ENCODE data around the gene CRYGN. TPM values are rescaled to one million over a fixed set of nuclear protein-coding genes. Genes with fewer than 3 reads are reported as not detected.

The CRYGN gene
- total RNA-seq, 2 experiments from 2014 or later, result 0.21 TPM; not detected in 1

DNA sequence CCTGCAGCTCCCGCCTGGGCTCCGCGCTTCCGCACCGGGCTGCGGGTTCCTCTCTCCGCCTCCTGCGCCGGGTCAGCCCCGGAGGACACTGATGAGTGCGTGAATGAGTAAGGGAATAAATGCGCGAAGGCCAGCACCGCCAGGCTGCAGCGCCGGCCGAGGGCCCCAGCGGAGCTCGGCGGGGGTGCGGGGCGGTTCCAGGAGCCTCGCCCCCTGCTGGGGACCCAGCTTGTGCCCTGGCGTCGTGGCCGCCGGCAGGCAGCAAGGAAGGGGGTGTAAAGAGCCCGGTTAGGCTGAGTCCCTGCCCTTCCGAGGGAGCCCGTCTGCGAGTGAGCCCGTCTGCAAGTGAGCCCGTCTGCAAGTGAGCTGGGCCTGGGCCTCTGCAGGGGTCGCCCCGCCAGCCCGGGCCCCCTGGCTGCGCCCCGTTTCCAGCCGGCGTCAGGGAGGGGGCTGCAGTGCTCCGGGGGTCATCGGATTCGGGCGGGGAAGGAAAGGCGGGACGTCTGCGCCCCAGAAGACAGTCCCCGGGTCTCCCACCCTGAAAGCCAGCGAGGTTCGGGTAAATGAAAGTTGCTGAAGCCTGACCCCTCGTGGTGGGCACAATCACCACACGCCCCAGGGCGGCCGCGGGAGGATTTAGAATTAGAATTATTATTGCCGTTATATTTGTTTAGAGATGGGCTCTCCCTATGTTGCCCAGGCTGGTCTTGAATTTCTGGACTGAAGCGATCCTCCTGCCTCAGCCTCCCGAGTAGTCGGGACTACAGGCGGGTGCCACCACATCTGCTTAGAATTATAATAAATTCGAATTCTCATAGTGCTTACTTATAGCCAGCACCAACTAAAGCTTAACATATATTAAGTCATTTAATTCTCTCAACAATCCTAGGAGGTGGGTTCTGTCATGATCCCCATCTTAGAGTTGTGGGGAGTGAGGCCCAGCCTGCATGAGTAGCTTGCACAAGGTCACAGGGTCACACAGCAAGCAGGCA is 8.6 kb upstream of the CRYGN start:
- peak; percentile 82 for DNase-seq
- Mint-ChIP-seq H3K27me3 (peaks cover 2% of the 10 kb centered on the region), H3K4me1 (ENCODE audit: low read depth) (peaks cover 4% of the 10 kb centered on the region), H3K27ac (no peak overlapping the region), H3K9me3 (no peaks in the 10 kb centered on the region), H3K4me3 (peak overlapping the region; percentile 65), H3K36me3 (no peaks in the 10 kb centered on the region)
- intact Hi-C loops (cut with micrococcal nuclease), result loop anchor here (1.0 to 5.0 kb wide), 4 partner anchors 34 to 133 kb away; no protein-coding TSS in a partner anchor
- ChIA-PET CTCF (interaction anchor here (0.6 to 14.5 kb wide), 51 partner anchors 8 to 334 kb away, joined by 3 to 384 read pairs (median 4); partner anchors contain the start of genes CRYGN, NUB1 and WDR86), POLR2A (interaction anchor here (1.8 kb wide), 1 partner anchor 49 kb away, joined by 3 read pairs; no protein-coding TSS in a partner anchor)

DNA sequence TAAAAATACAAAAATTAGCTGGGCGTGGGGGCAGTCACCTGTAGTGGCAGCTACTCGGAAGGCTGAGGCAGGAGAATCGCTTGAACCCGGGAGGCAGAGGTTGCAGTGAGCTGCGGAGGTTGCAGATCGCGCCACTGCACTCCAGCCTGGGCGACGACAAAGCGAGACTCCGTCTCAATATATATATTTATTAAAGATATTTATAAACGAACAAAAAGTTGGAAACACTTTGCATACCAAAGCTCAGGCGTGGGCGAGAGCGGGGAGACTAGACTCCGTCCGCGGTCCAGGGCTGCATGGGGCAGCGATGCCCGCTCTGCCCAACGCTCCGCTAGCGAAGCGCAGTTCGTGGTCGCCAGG is 7.9 kb upstream of the CRYGN start:
- ChIA-PET POLR2A (interaction anchor here (1.8 kb wide), 1 partner anchor 49 kb away, joined by 3 read pairs; no protein-coding TSS in a partner anchor), CTCF (interaction anchor here (0.6 to 14.5 kb wide), 38 partner anchors 8 to 333 kb away, joined by 3 to 384 read pairs (median 5); partner anchors contain the start of genes CRYGN, NUB1 and WDR86)
- Mint-ChIP-seq H3K4me3 (peak overlapping the region; percentile 54), H3K27me3 (peaks cover 2% of the 10 kb centered on the region), H3K4me1 (ENCODE audit: low read depth) (peaks cover 7% of the 10 kb centered on the region), H3K36me3 (no peaks in the 10 kb centered on the region), H3K9me3 (no peaks in the 10 kb centered on the region), H3K27ac (no peak overlapping the region)
- no peak for DNase-seq
- intact Hi-C loops (cut with micrococcal nuclease), result loop anchor here (1.0 to 5.0 kb wide), 4 partner anchors 33 to 133 kb away; no protein-coding TSS in a partner anchor

DNA sequence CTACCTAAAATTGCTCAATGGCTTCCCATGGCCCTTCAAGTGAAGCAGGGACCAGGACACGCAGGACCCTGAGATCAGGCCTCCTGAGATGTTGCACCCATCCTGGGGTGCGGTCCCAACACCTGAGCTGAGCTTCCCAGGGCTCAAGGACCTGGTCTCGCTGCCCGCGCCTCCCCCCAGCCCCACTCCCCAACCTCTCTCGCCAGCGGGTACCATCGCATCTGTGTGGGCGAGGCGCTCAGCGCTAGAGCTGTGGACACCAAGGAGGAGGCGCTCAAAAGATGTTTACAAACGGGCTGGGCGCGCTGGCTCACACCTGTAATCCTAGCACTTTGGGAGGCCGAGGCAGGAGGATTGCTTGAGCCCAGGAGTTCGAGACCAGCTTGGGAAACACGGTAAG is 7.4 kb upstream of the CRYGN start:
- Mint-ChIP-seq H3K27ac (no peak overlapping the region), H3K9me3 (no peaks in the 10 kb centered on the region), H3K27me3 (peaks cover 2% of the 10 kb centered on the region), H3K4me1 (ENCODE audit: low read depth) (peaks cover 8% of the 10 kb centered on the region), H3K36me3 (no peaks in the 10 kb centered on the region), H3K4me3 (no peak overlapping the region)
- DNase-seq, result no peak
- intact Hi-C loops (cut with micrococcal nuclease), result loop anchor here (5.0 kb wide), 1 partner anchor 95 kb away; no protein-coding TSS in a partner anchor
- ChIA-PET POLR2A (no interaction called here), CTCF (interaction anchor here (0.8 to 14.5 kb wide), 12 partner anchors 12 to 311 kb away, joined by 3 to 384 read pairs (median 30); partner anchors contain the start of gene NUB1)

DNA sequence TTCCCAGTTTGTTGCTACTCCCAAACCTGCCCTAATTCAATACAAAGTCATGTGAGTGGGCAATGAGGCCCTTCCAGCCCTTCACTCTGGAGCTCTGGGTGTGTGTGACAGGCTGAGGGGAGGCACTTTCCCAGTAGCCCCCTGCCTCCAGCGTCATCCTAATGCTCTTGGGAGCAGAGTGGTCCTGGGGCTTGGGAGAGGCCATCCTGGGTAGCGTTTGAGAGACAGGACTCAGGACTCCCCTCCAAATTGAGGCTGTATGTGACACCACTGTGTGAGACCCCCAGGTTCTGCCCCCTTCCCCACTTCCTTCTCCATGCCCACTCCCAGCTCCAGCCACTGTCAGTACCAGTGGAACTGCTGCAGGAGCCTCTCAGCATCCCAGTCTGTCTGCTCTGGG is 6.5 kb upstream of the CRYGN start:
- CTCF ChIA-PET, result interaction anchor here (0.6 to 14.5 kb wide), 3 partner anchors 11 to 462 kb away, joined by 4 to 384 read pairs (median 4); no protein-coding TSS in a partner anchor
- intact Hi-C loops (cut with micrococcal nuclease), result loop anchor here (5.0 kb wide), 1 partner anchor 94 kb away; no protein-coding TSS in a partner anchor
- no peaks in the 10 kb centered on the region for H3K36me3 Mint-ChIP-seq
- no peak for DNase-seq
- no peaks in the 10 kb centered on the region for H3K9me3 Mint-ChIP-seq
- no peak overlapping the region for H3K27ac Mint-ChIP-seq
- no peak overlapping the region for H3K4me3 Mint-ChIP-seq
- peaks cover 2% of the 10 kb centered on the region for H3K27me3 Mint-ChIP-seq
- POLR2A ChIA-PET, result no interaction called here
- peaks cover 15% of the 10 kb centered on the region for H3K4me1 Mint-ChIP-seq (ENCODE audit: low read depth)

DNA sequence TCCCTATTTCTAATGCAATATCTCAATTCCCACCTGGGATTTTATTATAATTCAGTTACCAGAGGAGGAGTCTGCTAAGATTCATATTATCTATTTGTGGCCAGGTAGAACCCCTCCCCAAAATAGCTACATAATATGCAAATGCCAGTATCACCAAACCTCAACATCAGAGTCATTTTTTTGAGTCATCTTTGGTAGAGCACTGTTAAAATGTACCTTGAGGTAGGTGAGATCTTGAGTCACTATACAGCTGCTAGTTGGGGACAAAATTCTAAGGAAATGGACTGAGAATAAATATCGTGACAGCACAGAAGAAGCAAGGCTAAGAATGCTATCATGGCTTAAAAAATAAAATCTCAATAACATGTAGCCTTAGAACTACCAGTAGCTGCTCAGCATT is 4.7 kb upstream of the CRYGN start:
- Mint-ChIP-seq H3K9me3 (no peaks in the 10 kb centered on the region), H3K27me3 (peaks cover 2% of the 10 kb centered on the region), H3K36me3 (no peaks in the 10 kb centered on the region), H3K27ac (no peak overlapping the region), H3K4me1 (ENCODE audit: low read depth) (peaks cover 27% of the 10 kb centered on the region), H3K4me3 (no peak overlapping the region)
- intact Hi-C loops (cut with micrococcal nuclease), result loop anchor here (5.0 kb wide), 2 partner anchors 92 to 433 kb away; partner anchors contain the start of gene PRKAG2
- no peak for DNase-seq
- ChIA-PET POLR2A (no interaction called here), CTCF (interaction anchor here (0.9 to 14.5 kb wide), 2 partner anchors 76 to 93 kb away, joined by 3 to 384 read pairs; no protein-coding TSS in a partner anchor)

DNA sequence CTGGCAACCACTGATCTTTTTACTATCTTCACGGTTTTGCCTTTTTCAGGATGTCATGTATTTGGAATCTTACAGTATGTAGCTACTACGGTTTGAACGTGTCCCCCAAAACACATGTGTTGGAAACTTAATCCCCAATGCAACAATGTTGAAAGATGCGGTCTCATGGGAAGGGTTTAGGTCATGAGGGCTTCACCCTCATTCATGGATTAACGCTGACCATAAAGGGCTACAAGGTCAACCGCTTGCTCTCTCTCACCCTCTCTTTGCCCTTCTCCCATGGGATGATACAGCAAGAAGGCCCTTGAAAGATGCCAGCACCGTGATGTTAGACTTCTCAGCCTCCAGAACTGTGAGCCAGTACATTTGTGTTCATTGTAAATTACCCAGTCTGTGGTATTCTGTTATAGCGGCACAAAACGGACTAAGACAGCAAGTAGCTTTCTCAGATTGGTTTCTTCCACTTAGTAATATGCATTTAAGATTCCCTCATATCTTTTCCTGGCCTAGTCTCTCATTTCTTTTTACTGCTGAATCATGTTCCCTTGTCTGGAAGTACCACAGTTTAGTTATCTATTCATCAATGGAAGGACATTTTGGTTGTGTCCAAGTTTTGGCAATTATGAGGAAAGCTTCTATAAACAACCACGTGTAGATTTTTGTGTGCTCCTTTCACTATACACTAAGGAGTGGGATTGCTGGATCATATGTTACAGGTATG is 3.0 kb upstream of the CRYGN start:
- peaks cover 28% of the 10 kb centered on the region for H3K4me1 Mint-ChIP-seq (ENCODE audit: low read depth)

DNA sequence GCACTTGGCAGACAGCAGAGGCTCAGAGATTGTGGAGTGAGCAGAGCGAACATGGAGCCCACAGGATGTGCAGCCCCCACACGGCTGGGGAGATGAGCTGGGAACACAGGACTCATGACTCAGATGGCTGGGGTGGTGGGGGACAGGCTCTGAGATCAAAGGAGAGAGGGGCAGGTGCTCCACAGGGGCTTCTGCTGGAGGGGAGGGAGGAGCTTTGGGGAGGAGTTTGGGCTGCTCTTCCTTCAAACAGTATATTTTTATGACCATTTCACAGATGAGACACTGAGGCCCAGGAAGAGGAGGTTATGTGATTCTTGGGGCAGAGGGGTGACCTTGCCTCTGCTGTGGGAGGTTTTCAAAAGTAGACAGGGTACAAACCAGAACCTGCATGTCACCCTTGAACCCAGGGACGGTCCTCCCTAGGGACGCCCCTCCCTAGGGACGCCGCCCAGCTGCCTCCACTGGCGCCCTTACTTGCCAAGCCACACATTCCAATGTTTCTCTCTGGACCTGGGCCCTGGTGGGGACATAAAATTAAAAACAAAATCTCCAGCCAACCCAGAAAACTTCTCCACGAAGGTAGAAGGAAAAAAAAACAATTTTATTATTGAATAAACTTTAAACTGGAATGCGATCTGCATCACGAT is 981 bp upstream of the CRYGN start:
- Mint-ChIP-seq H3K4me1 (ENCODE audit: low read depth) (peaks cover 28% of the 10 kb centered on the region), H3K9me3 (no peaks in the 10 kb centered on the region), H3K27ac (no peak overlapping the region), H3K4me3 (no peak overlapping the region), H3K36me3 (no peaks in the 10 kb centered on the region), H3K27me3 (no peaks in the 10 kb centered on the region)
- ChIA-PET POLR2A (no interaction called here), CTCF (interaction anchor here (0.9 to 14.5 kb wide), 4 partner anchors 7 to 126 kb away, joined by 4 to 384 read pairs (median 8); no protein-coding TSS in a partner anchor)
- intact Hi-C loops (cut with micrococcal nuclease), result loop anchor here (1.0 to 5.0 kb wide), 2 partner anchors 27 to 436 kb away; partner anchors contain the start of gene PRKAG2
- DNase-seq, result no peak

More for the DNA sequence above, 3.0 kb upstream of the CRYGN start:
- ChIA-PET CTCF (interaction anchor here (1.7 to 14.5 kb wide), 2 partner anchors 74 to 128 kb away, joined by 6 to 384 read pairs; no protein-coding TSS in a partner anchor), POLR2A (no interaction called here)
- H3K9me3 Mint-ChIP-seq, result no peaks in the 10 kb centered on the region
- H3K27me3 Mint-ChIP-seq, result no peaks in the 10 kb centered on the region
- no peak overlapping the region for H3K4me3 Mint-ChIP-seq
- H3K27ac Mint-ChIP-seq, result no peak overlapping the region
- DNase-seq, result no peak
- H3K36me3 Mint-ChIP-seq, result no peaks in the 10 kb centered on the region
- intact Hi-C loops (cut with micrococcal nuclease), result loop anchor here (5.0 kb wide), 1 partner anchor 434 kb away; the partner anchor contains the start of gene PRKAG2

DNA sequence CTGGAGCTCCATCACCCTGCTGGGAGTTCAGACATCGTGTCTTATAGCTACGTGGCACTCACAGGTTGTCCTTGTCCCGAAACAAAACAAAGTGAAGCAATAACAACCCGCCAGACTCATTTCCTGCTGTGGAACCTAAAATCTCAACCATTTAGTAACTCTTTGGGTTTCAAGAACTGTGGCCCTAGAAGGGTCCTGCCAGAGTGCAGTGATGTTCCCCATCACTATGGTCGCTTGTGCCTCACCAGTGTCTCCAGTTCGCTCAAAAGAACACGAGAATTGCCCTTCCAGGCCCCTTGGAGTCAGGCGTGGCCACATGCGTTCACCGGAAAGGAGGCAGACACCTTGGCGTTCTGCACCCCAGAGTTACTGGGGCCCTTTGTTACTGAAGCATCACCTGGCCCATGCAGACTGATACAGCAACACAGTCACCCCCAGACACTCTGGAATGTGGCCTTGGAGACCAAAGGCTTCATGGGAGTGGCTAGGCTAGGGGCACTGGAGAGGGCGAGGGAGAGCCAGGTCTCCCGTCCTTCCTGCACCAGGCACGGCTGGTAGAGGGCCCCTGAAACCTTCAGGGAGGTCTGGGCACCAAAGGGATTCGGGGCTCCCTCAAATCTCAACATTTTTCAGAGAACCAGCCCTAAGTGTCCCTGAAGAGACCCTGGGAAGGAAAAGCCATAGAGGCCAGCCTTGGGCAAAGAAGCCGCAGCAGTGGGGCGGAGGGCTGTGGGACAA is 908 bp downstream of the CRYGN start:
- no peak overlapping the region for H3K27ac Mint-ChIP-seq
- no peak overlapping the region for H3K4me3 Mint-ChIP-seq
- POLR2A ChIA-PET, result no interaction called here
- H3K36me3 Mint-ChIP-seq, result no peaks in the 10 kb centered on the region
- no peak for DNase-seq
- H3K27me3 Mint-ChIP-seq, result no peaks in the 10 kb centered on the region
- no peaks in the 10 kb centered on the region for H3K9me3 Mint-ChIP-seq
- H3K4me1 Mint-ChIP-seq (ENCODE audit: low read depth), result peaks cover 28% of the 10 kb centered on the region
- intact Hi-C loops (cut with micrococcal nuclease), result no loop called here
- CTCF ChIA-PET, result interaction anchor here (1.0 to 7.8 kb wide), 2 partner anchors 10 to 124 kb away, joined by 3 to 43 read pairs; no protein-coding TSS in a partner anchor

DNA sequence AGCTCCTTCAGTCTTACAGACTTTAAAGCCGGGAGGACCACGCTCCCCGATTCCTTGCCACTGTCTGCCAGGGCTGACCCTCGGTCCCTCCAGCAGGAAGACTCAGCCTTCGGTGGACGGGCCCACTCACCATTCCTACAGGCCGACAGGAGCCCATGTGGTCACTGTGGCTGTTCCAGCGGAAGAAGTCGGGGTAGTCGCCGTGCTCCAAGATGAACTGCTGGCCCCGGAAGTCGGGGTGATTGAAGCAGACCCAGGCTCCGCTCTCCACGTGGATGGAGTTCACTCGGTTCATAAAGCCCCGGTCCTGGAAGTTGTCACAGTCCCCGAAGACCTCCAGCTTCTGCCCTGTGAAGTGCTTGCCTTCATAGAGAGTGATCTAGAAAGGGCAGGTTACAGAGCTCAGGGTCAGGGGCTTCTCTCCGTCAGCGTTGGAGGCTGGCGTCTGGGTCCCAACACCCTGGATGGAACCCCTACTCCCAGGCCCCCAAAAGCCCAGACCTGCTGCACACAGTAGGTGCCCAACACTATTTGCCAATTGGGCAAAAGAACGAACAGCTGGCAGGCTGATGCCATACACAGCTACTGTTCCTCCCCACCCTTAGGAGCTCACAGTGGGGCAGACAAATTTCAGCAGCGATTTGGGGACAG is 1.9 kb downstream of the CRYGN start:
- Mint-ChIP-seq H3K27ac (no peak overlapping the region), H3K36me3 (no peaks in the 10 kb centered on the region), H3K4me1 (ENCODE audit: low read depth) (peaks cover 31% of the 10 kb centered on the region), H3K9me3 (no peaks in the 10 kb centered on the region), H3K4me3 (no peak overlapping the region), H3K27me3 (no peaks in the 10 kb centered on the region)
- ChIA-PET POLR2A (no interaction called here), CTCF (interaction anchor here (7.8 kb wide), 1 partner anchor 11 kb away, joined by 43 read pairs; no protein-coding TSS in a partner anchor)
- intact Hi-C loops (cut with micrococcal nuclease), result no loop called here
- no peak for DNase-seq

DNA sequence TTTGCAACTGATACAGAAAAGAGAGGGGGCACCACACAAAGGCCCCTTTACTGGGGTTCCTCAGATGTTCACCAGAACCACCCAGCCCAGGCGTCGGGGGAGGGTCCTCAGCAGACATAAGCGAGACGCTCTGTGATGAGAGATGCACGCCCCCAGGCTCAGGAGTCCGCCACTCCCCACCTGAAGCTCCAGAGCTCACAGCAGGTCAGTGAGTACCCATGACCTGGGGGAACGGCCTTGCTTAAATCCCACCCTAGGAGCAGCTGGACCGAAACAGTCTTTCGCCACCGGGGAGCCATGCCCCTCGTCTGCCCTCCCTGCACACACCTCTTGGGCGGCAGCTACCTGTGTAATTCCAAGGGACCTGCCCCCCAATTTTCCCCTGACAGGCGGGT is 2.8 kb downstream of the CRYGN start:
- no peaks in the 10 kb centered on the region for H3K36me3 Mint-ChIP-seq
- no peak overlapping the region for H3K27ac Mint-ChIP-seq
- H3K4me1 Mint-ChIP-seq (ENCODE audit: low read depth), result peaks cover 34% of the 10 kb centered on the region
- POLR2A ChIA-PET, result no interaction called here
- H3K4me3 Mint-ChIP-seq, result no peak overlapping the region
- H3K9me3 Mint-ChIP-seq, result no peaks in the 10 kb centered on the region
- intact Hi-C loops (cut with micrococcal nuclease), result no loop called here
- DNase-seq, result no peak
- CTCF ChIA-PET, result interaction anchor here (7.8 kb wide), 1 partner anchor 11 kb away, joined by 43 read pairs; no protein-coding TSS in a partner anchor
- H3K27me3 Mint-ChIP-seq, result no peaks in the 10 kb centered on the region
